Thyroid gland (tissue), 4 donors: ENCODE data around the gene NOP14.

Experiments
- POLR2A ChIP-seq, 2 donors: fragments of 450-650 bp; IDR thresholded peaks; one replicate each; pipeline ENCODE4 v1.6.1; 2017; ENCODE audit warnings: antibody characterized with exemption in 2 of 2, mild to moderate bottlenecking in 2 of 2, moderate library complexity in 1 of 2
- TF ChIP-seq, protein P1 (sequence below), 6 experiments: fragments of 200-600 bp in 3 of 6; fragments of 450-650 bp in 3 of 6; sonication (generic) in 3 of 6; IDR thresholded peaks; one replicate each; pipeline ENCODE4 v1.5.1; 2016 to 2019; ENCODE audit warnings: antibody characterized with exemption in 6 of 6, mild to moderate bottlenecking in 2 of 6, inconsistent platforms in 1 of 6, moderate library complexity in 1 of 6

DNA sequence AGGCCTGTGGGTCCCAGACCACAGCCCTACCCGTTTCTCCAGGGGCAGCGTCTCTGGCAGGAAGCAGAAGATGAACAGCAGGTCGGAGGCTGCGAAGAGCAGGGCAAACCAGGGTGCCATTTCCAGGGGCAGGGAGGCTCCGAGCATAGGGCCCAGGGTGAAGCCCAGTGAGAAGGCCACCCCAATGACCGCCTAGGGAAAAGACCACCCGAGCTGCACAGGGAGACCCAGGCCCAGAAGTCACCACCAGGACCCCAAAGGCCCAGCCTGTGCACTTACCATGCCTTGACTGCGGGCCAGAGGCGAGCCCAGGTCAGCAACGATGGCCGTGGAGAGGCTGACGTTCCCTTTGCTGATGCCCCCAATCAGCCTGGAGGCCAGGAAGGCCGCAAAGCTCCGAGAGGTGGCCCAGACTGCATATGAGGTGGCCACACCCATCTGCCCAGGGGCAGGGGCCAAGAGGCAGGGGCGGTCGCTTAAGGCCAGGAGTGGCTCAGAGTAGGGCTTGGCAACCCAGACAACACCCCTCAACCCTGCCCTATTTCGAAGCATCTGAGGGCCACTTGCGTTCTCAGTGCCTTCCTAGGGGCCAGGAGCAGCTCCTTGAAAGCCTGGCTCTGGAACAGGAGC is 30.8 kb downstream of the NOP14 start:
- TF ChIP-seq, protein P1, sequence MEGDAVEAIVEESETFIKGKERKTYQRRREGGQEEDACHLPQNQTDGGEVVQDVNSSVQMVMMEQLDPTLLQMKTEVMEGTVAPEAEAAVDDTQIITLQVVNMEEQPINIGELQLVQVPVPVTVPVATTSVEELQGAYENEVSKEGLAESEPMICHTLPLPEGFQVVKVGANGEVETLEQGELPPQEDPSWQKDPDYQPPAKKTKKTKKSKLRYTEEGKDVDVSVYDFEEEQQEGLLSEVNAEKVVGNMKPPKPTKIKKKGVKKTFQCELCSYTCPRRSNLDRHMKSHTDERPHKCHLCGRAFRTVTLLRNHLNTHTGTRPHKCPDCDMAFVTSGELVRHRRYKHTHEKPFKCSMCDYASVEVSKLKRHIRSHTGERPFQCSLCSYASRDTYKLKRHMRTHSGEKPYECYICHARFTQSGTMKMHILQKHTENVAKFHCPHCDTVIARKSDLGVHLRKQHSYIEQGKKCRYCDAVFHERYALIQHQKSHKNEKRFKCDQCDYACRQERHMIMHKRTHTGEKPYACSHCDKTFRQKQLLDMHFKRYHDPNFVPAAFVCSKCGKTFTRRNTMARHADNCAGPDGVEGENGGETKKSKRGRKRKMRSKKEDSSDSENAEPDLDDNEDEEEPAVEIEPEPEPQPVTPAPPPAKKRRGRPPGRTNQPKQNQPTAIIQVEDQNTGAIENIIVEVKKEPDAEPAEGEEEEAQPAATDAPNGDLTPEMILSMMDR (IDR thresholded peaks at IDR 0.05) = no peak
- no peak for TF ChIP-seq POLR2A (IDR thresholded peaks at IDR 0.05)
